ENCODE results near the gene DIP2A.

Gene DIP2A

DNA sequence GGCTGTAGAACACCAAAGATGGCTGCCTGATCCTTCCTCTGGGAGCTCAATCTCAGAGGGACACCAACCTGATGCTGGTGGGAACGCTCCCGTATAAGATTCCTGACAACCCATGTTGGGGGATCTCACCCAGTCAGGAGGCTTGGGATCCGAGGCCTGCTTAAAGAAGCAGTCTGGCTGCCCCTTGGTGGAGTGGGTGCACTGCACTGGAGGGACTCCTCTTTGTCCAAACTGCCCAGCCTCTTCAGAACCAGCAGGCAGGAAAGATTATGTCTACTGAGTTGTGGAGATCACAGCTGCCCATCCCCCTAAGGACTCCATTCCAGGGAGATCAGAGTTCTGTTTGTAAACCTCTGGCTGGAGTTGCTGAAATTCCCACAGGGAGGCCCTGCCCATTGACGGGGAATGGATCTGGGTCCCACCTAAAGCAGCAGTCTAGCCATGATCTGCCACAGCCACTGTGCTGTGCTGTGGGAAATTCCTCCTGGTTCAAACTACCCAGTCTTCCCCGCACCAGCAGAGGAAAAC is 123.2 kb downstream of the DIP2A start:
- Histone ChIP-seq H3K36me3 (replicated peaks in 1 of 2; ENCODE audit: control insufficient read depth in 2 of 2, insufficient read depth in 2 of 2, low read length in 2 of 2) (peaks cover 6 to 29% of the 10 kb centered on the region in 2 donors), H3K9me3 (replicated peaks in 1 of 2; ENCODE audit: control insufficient read depth in 2 of 2, insufficient read depth in 1 of 2, low read depth in 1 of 2, low read length in 2 of 2) (peaks cover 11 to 73% of the 10 kb centered on the region in 2 donors), H3K14ac (ENCODE audit: low read length) (no peak overlapping the region), H3K27ac (replicated peaks; ENCODE audit: low read length) (no peak overlapping the region), H3K27me3 (ENCODE audit: control insufficient read depth in 3 of 3, insufficient read depth in 3 of 3, low read depth in 1 of 3, low read length in 3 of 3) (peaks cover 0 to 1% (median 0%) of the 10 kb centered on the region in 3 experiments), H4K91ac (ENCODE audit: low read depth, low read length, poor library complexity) (no peak overlapping the region), H3K4me2 (ENCODE audit: insufficient read depth, low read length, poor library complexity, severe bottlenecking) (no peak overlapping the region), H2BK15ac (ENCODE audit: low read length) (no peak overlapping the region), H2BK120ac (ENCODE audit: low read depth, low read length) (no peak overlapping the region), H3K79me1 (ENCODE audit: low read depth, low read length) (no peaks in the 10 kb centered on the region), H3K23ac (ENCODE audit: low read depth, low read length, poor library complexity) (no peak overlapping the region), H2AK5ac (ENCODE audit: low read depth, low read length) (no peak overlapping the region), H3K4me3 (ENCODE audit: low read length in 2 of 2) (no peak overlapping the region), H2BK12ac (ENCODE audit: low read length) (no peak overlapping the region), H3K4me1 (ENCODE audit: control insufficient read depth in 2 of 2, insufficient read depth in 1 of 2, low read depth in 1 of 2, low read length in 2 of 2) (no peaks in the 10 kb centered on the region), H3K9ac (ENCODE audit: low read depth, low read length, poor library complexity) (no peak overlapping the region), H2AFZ (ENCODE audit: low read length) (no peak overlapping the region), H2BK5ac (ENCODE audit: low read length) (no peak overlapping the region), H3K18ac (ENCODE audit: low read length) (no peak overlapping the region), H4K8ac (ENCODE audit: low read depth, low read length) (no peak overlapping the region), H3K4ac (ENCODE audit: low read length) (no peak overlapping the region)
- no peak for DNase-seq (ENCODE audit: low spot score)
- WGBS, 2 donors (ENCODE audit: extremely low coverage in 2 of 2, insufficient read length in 2 of 2, insufficient replicate concordance in 1 of 2) = no CpG with 5 or more reads among the region's 5 CpGs

DNA sequence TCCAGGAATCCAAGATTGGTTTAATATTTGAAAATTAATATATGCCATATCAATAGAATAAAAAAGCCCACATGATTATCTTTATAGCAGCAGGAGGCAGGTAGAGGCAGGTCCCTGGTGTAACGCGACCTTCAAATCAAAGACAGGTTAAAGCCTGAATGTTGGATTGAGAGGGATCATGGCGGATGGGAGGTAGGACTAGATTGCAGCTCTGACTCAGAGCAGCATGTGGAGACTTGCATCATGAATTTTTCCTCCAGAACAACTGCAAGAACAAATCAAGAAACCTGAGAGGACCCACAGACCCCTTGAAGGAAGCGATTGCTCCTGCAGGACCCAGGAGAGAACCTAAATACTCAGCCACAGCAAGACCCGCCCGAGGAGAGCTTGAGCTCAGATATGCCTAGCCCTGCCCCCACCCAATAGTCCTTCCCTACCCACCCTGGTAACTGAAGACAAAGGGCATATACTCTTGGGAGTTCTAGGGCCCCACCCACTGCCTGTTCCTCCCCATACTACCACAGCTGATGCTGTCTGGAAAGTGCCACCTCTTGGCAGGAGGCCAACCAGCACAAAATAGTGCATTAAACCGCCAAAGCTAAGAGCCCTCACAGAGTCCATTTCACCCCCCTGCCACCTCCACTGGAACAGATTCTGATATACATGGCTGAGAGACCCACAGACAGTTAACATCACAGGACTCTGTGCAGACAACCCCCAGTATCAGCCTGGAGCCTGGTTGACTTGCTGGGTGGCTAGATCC is 126.7 kb downstream of the DIP2A start:
- no peak overlapping the region for H3K9ac ChIP-seq (ENCODE audit: low read depth, low read length, poor library complexity)
- H4K91ac ChIP-seq (ENCODE audit: low read depth, low read length, poor library complexity) = no peak overlapping the region
- H2BK15ac ChIP-seq (ENCODE audit: low read length) = no peak overlapping the region
- no peak overlapping the region for H2BK12ac ChIP-seq (ENCODE audit: low read length)
- H3K36me3 ChIP-seq (replicated peaks in 1 of 2; ENCODE audit: control insufficient read depth in 2 of 2, insufficient read depth in 2 of 2, low read length in 2 of 2) = peaks cover 6 to 29% of the 10 kb centered on the region in 2 donors
- H3K79me1 ChIP-seq (ENCODE audit: low read depth, low read length) = no peaks in the 10 kb centered on the region
- H3K27ac ChIP-seq (replicated peaks; ENCODE audit: low read length) = no peak overlapping the region
- H4K8ac ChIP-seq (ENCODE audit: low read depth, low read length) = no peak overlapping the region
- no peak overlapping the region for H3K4ac ChIP-seq (ENCODE audit: low read length)
- H3K4me3 ChIP-seq (ENCODE audit: low read length in 2 of 2) = no peak overlapping the region
- no peak overlapping the region for H3K23ac ChIP-seq (ENCODE audit: low read depth, low read length, poor library complexity)
- H2AK5ac ChIP-seq (ENCODE audit: low read depth, low read length) = peak overlapping the region; percentile 68
- H2BK120ac ChIP-seq (ENCODE audit: low read depth, low read length) = no peak overlapping the region
- no peak overlapping the region for H2BK5ac ChIP-seq (ENCODE audit: low read length)
- peaks cover 11 to 55% of the 10 kb centered on the region in 2 donors for H3K9me3 ChIP-seq (replicated peaks in 1 of 2; ENCODE audit: control insufficient read depth in 2 of 2, insufficient read depth in 1 of 2, low read depth in 1 of 2, low read length in 2 of 2)
- DNase-seq (ENCODE audit: low spot score) = no peak
- H3K4me1 ChIP-seq (ENCODE audit: control insufficient read depth in 2 of 2, insufficient read depth in 1 of 2, low read depth in 1 of 2, low read length in 2 of 2) = no peaks in the 10 kb centered on the region
- H2AFZ ChIP-seq (ENCODE audit: low read length) = no peak overlapping the region
- H3K27me3 ChIP-seq (ENCODE audit: control insufficient read depth in 3 of 3, insufficient read depth in 3 of 3, low read depth in 1 of 3, low read length in 3 of 3) = peaks cover 0 to 1% (median 0%) of the 10 kb centered on the region in 3 experiments
- no peak overlapping the region for H3K14ac ChIP-seq (ENCODE audit: low read length)
- H3K4me2 ChIP-seq (ENCODE audit: insufficient read depth, low read length, poor library complexity, severe bottlenecking) = no peak overlapping the region
- H3K18ac ChIP-seq (ENCODE audit: low read length) = no peak overlapping the region
- WGBS, 2 donors (ENCODE audit: extremely low coverage in 2 of 2, insufficient read length in 2 of 2, insufficient replicate concordance in 1 of 2) = no CpG with 5 or more reads among the region's 7 CpGs

DNA sequence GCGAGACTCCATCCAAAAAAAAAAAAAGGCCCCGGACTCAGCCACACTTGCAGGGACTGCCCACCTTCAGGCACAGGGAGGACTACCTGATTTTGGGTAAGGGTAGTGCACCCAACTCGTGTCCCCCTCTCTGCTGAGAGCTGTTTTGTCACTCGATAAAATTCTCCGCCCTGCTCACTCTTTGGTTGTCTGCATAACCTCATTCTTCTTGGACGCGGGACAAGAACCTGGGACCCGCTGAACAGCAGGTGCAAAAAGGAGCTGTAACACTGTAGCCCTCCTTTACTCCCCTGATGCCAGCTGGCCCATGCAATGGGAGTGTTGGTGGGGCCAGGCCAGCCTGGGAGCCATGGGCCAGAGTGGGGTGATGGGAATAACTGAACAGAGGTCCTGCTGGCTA is 135.6 kb downstream of the DIP2A start:
- Histone ChIP-seq H3K9ac (ENCODE audit: low read depth, low read length, poor library complexity) (no peak overlapping the region), H4K8ac (ENCODE audit: low read depth, low read length) (no peak overlapping the region), H3K27me3 (ENCODE audit: control insufficient read depth in 3 of 3, insufficient read depth in 3 of 3, low read depth in 1 of 3, low read length in 3 of 3) (no peaks in the 10 kb centered on the region), H3K4me2 (ENCODE audit: insufficient read depth, low read length, poor library complexity, severe bottlenecking) (no peak overlapping the region), H3K27ac (replicated peaks; ENCODE audit: low read length) (no peak overlapping the region), H3K4me1 (ENCODE audit: control insufficient read depth in 2 of 2, insufficient read depth in 1 of 2, low read depth in 1 of 2, low read length in 2 of 2) (peaks cover 5 to 8% of the 10 kb centered on the region in 2 donors), H2BK15ac (ENCODE audit: low read length) (no peak overlapping the region), H3K9me3 (replicated peaks in 1 of 2; ENCODE audit: control insufficient read depth in 2 of 2, insufficient read depth in 1 of 2, low read depth in 1 of 2, low read length in 2 of 2) (peaks cover 2 to 53% of the 10 kb centered on the region in 2 donors), H2AFZ (ENCODE audit: low read length) (no peak overlapping the region), H4K91ac (ENCODE audit: low read depth, low read length, poor library complexity) (no peak overlapping the region), H2AK5ac (ENCODE audit: low read depth, low read length) (no peak overlapping the region), H3K79me1 (ENCODE audit: low read depth, low read length) (no peaks in the 10 kb centered on the region), H2BK12ac (ENCODE audit: low read length) (no peak overlapping the region), H3K14ac (ENCODE audit: low read length) (no peak overlapping the region), H3K23ac (ENCODE audit: low read depth, low read length, poor library complexity) (no peak overlapping the region), H2BK120ac (ENCODE audit: low read depth, low read length) (no peak overlapping the region), H3K36me3 (replicated peaks in 1 of 2; ENCODE audit: control insufficient read depth in 2 of 2, insufficient read depth in 2 of 2, low read length in 2 of 2) (no peaks in the 10 kb centered on the region), H3K4ac (ENCODE audit: low read length) (no peak overlapping the region), H2BK5ac (ENCODE audit: low read length) (no peak overlapping the region), H3K18ac (ENCODE audit: low read length) (no peak overlapping the region), H3K4me3 (ENCODE audit: low read length in 2 of 2) (peak overlapping the region in 1 of 2 donors; percentile 69)
- DNase-seq (ENCODE audit: low spot score) = no peak
- WGBS, 2 donors (ENCODE audit: extremely low coverage in 2 of 2, insufficient read length in 2 of 2, insufficient replicate concordance in 1 of 2) = no CpG with 5 or more reads among the region's 8 CpGs

DNA sequence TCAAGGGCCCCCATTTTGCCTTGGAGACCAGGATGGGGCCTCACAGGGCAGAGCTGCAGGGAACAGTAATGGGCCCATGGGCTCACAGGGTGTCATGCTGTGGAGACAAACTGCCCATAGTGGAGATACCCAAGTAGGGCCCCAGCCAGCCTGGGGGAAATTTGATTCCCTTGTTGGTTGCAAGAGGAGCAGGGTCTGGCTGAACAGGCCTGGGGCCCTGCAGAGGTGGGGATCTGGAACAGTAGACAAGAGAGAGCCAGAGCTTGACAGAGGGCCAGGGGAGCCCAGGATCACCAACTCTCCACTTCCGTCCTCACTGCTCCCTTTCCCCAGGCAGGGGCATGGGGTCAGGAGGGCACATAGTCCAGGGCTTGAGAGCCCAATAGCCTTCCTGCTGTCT is 137.5 kb downstream of the DIP2A start:
- Histone ChIP-seq H3K9me3 (replicated peaks in 1 of 2; ENCODE audit: control insufficient read depth in 2 of 2, insufficient read depth in 1 of 2, low read depth in 1 of 2, low read length in 2 of 2) (peaks cover 2 to 45% of the 10 kb centered on the region in 2 donors), H3K4me2 (ENCODE audit: insufficient read depth, low read length, poor library complexity, severe bottlenecking) (no peak overlapping the region), H3K23ac (ENCODE audit: low read depth, low read length, poor library complexity) (no peak overlapping the region), H4K91ac (ENCODE audit: low read depth, low read length, poor library complexity) (no peak overlapping the region), H4K8ac (ENCODE audit: low read depth, low read length) (no peak overlapping the region), H2BK120ac (ENCODE audit: low read depth, low read length) (no peak overlapping the region), H2BK5ac (ENCODE audit: low read length) (no peak overlapping the region), H3K36me3 (replicated peaks in 1 of 2; ENCODE audit: control insufficient read depth in 2 of 2, insufficient read depth in 2 of 2, low read length in 2 of 2) (no peaks in the 10 kb centered on the region), H3K27me3 (ENCODE audit: control insufficient read depth in 3 of 3, insufficient read depth in 3 of 3, low read depth in 1 of 3, low read length in 3 of 3) (no peaks in the 10 kb centered on the region), H3K4ac (ENCODE audit: low read length) (no peak overlapping the region), H2BK15ac (ENCODE audit: low read length) (no peak overlapping the region), H2BK12ac (ENCODE audit: low read length) (no peak overlapping the region), H3K79me1 (ENCODE audit: low read depth, low read length) (no peaks in the 10 kb centered on the region), H3K4me3 (ENCODE audit: low read length in 2 of 2) (no peak overlapping the region), H3K9ac (ENCODE audit: low read depth, low read length, poor library complexity) (no peak overlapping the region), H3K4me1 (ENCODE audit: control insufficient read depth in 2 of 2, insufficient read depth in 1 of 2, low read depth in 1 of 2, low read length in 2 of 2) (peaks cover 6 to 24% of the 10 kb centered on the region in 2 donors), H3K18ac (ENCODE audit: low read length) (peak overlapping the region; percentile 50), H3K14ac (ENCODE audit: low read length) (no peak overlapping the region), H2AK5ac (ENCODE audit: low read depth, low read length) (no peak overlapping the region), H2AFZ (ENCODE audit: low read length) (no peak overlapping the region), H3K27ac (replicated peaks; ENCODE audit: low read length) (no peak overlapping the region)
- no peak for DNase-seq (ENCODE audit: low spot score)
- no CpG with 5 or more reads among the region's 1 CpG for WGBS, 2 donors (ENCODE audit: extremely low coverage in 2 of 2, insufficient read length in 2 of 2, insufficient replicate concordance in 1 of 2)

Measured in neuronal stem cell (in vitro differentiated cells).